Peyer's patch (tissue), 4 donors: Measurements from ENCODE around the gene EFNB2.

Source experiments
- CTCF ChIP-seq, 6 experiments: fragments of 450-650 bp in 4 of 6; fragments of 200-600 bp in 2 of 6; sonication (generic) in 1 of 6; IDR thresholded peaks; one replicate each; pipeline ENCODE4 v1.5.1; 2017 to 2019; ENCODE audit warnings: antibody characterized with exemption in 6 of 6, mild to moderate bottlenecking in 3 of 6, moderate library complexity in 1 of 6
- POLR2A ChIP-seq, 2 donors: fragments of 450-650 bp; IDR thresholded peaks; one replicate each; pipeline ENCODE4 v1.5.1; 2017; ENCODE audit warnings: antibody characterized with exemption in 2 of 2, mild to moderate bottlenecking in 2 of 2, moderate library complexity in 2 of 2

DNA sequence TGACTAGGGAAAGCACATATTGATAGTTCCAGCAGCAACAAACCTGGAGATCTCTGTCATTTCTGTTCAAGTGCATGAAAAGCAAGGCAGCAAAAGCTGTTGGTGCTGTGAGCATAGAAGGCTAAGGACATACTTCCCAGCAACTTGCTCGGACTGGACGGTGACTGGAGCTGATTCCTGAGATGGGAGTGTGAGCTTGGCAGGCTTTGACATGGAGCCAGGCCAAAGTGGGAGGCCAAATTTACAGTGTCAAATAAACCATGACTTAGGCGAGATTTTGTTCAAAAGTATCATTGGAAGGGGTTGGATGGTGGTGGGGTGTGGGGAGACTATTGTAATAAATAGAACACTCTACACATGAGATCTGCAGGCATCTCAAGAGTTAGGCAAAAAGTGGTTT is 38.4 kb upstream of the EFNB2 start:
- TF ChIP-seq CTCF (IDR thresholded peaks at IDR 0.05): no peak
- no peak for TF ChIP-seq POLR2A (IDR thresholded peaks at IDR 0.05)
